Measurements from ENCODE around the gene SLC25A27.
"Not testable (repeated sequence)": the region's sequence is repeated elsewhere in the genome, so short reads cannot be mapped to it uniquely, and the experiment has no call there.

SLC25A27 gene

GRCh38 chr6:46652603-46653438 is at the start of gene SLC25A27, which contains the start of gene CYP39A1:
SLC25A27 (plus strand) TSS chr6:46652975; CDS start chr6:46653193, 218 bp downstream.
CYP39A1 (minus strand) TSS chr6:46652818; CDS start chr6:46652582, 236 bp downstream.
- peak; percentile 81 for DNase-seq (ENCODE audit: low read depth)

GRCh38 chr6:46605091-46605797 is 47.5 kb upstream of the SLC25A27 start:
- DNase-seq (ENCODE audit: low read depth), result no peak

GRCh38 chr6:46606338-46606737 is 46.4 kb upstream of the SLC25A27 start:
- DNase-seq (ENCODE audit: low read depth), result no peak

GRCh38 chr6:46610862-46611553 is 41.8 kb upstream of the SLC25A27 start:
- DNase-seq (ENCODE audit: low read depth), result no peak

GRCh38 chr6:46612645-46613044 is 40.1 kb upstream of the SLC25A27 start:
- no peak for DNase-seq (ENCODE audit: low read depth)

- DNase-seq (ENCODE audit: low read depth), result no peak
These were observed 34.0 kb upstream of the SLC25A27 start for GRCh38 chr6:46618726-46619125.

- no peak for DNase-seq (ENCODE audit: low read depth)
These were observed 26.4 kb upstream of the SLC25A27 start for GRCh38 chr6:46626228-46626909.

- no peak for DNase-seq (ENCODE audit: low read depth)
These were observed 25.8 kb upstream of the SLC25A27 start for GRCh38 chr6:46626976-46627375.

- no peak for DNase-seq (ENCODE audit: low read depth)
These were observed 24.3 kb upstream of the SLC25A27 start for GRCh38 chr6:46628498-46628897.

- DNase-seq (ENCODE audit: low read depth), result no peak
These were observed 23.8 kb upstream of the SLC25A27 start for GRCh38 chr6:46628976-46629375.

- DNase-seq (ENCODE audit: low read depth), result no peak
These were observed 23.1 kb upstream of the SLC25A27 start for GRCh38 chr6:46629691-46630090.

- no peak for DNase-seq (ENCODE audit: low read depth)
These were observed 20.7 kb upstream of the SLC25A27 start for GRCh38 chr6:46632053-46632452.

GRCh38 chr6:46635462-46635861 is 17.3 kb upstream of the SLC25A27 start:
- no peak for DNase-seq (ENCODE audit: low read depth)

- DNase-seq (ENCODE audit: low read depth), result no peak
These were observed 15.6 kb upstream of the SLC25A27 start for GRCh38 chr6:46637145-46637544.

GRCh38 chr6:46637933-46638332 is 14.8 kb upstream of the SLC25A27 start:
- DNase-seq (ENCODE audit: low read depth), result no peak

GRCh38 chr6:46638650-46639049 is 14.1 kb upstream of the SLC25A27 start:
- DNase-seq (ENCODE audit: low read depth), result no peak

- no peak for DNase-seq (ENCODE audit: low read depth)
These were observed 9.6 kb upstream of the SLC25A27 start for GRCh38 chr6:46642928-46643751.

GRCh38 chr6:46645265-46645664 is 7.5 kb upstream of the SLC25A27 start:
- DNase-seq (ENCODE audit: low read depth), result no peak

- not testable (repeated sequence) for DNase-seq (ENCODE audit: low read depth)
These were observed 4.7 kb upstream of the SLC25A27 start for GRCh38 chr6:46648108-46648507.

GRCh38 chr6:46648869-46649492 is 3.8 kb upstream of the SLC25A27 start:
- no peak for DNase-seq (ENCODE audit: low read depth)

GRCh38 chr6:46651006-46651405 is 1.8 kb upstream of the SLC25A27 start:
- DNase-seq (ENCODE audit: low read depth), result no peak

Measured in stimulated activated CD8-positive, alpha-beta memory T cell treated with anti-CD3 and anti-CD28 coated beads, Interleukin-4, amount 100 ng/mL, for 24 hours (primary cell).